ENCODE results near the gene IGFL1.
"Not testable (repeated sequence)": the region's sequence is repeated elsewhere in the genome, so short reads cannot be mapped to it uniquely, and the experiment has no call there.

The IGFL1 gene

DNA sequence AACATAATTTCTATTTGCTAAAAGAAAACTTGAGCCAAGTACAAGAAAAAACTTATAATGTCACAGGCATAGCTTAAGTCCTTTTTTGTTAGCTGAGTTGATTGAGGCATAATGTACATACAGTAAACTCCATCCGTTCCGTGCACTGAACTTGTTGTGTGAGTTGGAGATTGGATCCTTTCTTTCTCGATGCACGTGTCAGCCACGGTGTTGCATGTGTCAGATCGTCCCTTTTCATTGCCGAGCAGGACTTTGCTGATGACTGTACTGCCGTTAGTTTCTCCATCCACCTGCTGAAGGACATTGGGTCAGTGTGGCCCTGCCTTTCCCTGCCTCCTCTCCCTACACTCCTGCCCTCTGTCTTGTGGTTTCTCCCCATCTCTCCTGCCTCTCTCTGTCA, 47.1 kb upstream of the IGFL1 start:
- Histone ChIP-seq H3K79me2 (ENCODE audit: insufficient read depth, low read length) (no peaks in the 10 kb centered on the region), H3K36me3 (ENCODE audit: insufficient read depth, low read length) (no peaks in the 10 kb centered on the region), H3K4me3 (ENCODE audit: low read depth, low read length, poor library complexity, severe bottlenecking) (no peak overlapping the region), H3K4me1 (ENCODE audit: insufficient read depth, low read length, severe bottlenecking) (peaks cover 8% of the 10 kb centered on the region), H2AFZ (ENCODE audit: low read length) (no peak overlapping the region), H3F3A (ENCODE audit: insufficient read depth, low read length) (no peaks in the 10 kb centered on the region), H3K27me3 (ENCODE audit: insufficient read depth, low read length) (no peaks in the 10 kb centered on the region; the same call in 1 of the 2 replicates), H3K4me2 (ENCODE audit: low read length) (no peak overlapping the region), H3K27ac (ENCODE audit: low read depth, low read length, poor library complexity, severe bottlenecking) (no peak overlapping the region), H3K9me2 (ENCODE audit: low read depth, low read length) (no peaks in the 10 kb centered on the region), H3K9me3 (ENCODE audit: low read length) (no peaks in the 10 kb centered on the region), H4K20me1 (ENCODE audit: insufficient read depth, low read length) (no peaks in the 10 kb centered on the region), H3K9ac (ENCODE audit: low read length) (no peak overlapping the region)
- TF ChIP-seq EZH2 (IDR thresholded peaks at IDR 0.05; ENCODE audit: borderline replicate concordance, low read length) = no peak
- TF ChIP-seq, protein P1, sequence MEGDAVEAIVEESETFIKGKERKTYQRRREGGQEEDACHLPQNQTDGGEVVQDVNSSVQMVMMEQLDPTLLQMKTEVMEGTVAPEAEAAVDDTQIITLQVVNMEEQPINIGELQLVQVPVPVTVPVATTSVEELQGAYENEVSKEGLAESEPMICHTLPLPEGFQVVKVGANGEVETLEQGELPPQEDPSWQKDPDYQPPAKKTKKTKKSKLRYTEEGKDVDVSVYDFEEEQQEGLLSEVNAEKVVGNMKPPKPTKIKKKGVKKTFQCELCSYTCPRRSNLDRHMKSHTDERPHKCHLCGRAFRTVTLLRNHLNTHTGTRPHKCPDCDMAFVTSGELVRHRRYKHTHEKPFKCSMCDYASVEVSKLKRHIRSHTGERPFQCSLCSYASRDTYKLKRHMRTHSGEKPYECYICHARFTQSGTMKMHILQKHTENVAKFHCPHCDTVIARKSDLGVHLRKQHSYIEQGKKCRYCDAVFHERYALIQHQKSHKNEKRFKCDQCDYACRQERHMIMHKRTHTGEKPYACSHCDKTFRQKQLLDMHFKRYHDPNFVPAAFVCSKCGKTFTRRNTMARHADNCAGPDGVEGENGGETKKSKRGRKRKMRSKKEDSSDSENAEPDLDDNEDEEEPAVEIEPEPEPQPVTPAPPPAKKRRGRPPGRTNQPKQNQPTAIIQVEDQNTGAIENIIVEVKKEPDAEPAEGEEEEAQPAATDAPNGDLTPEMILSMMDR (IDR thresholded peaks at IDR 0.05; ENCODE audit: low read length) = no peak

- H3K27ac ChIP-seq (ENCODE audit: low read depth, low read length, poor library complexity, severe bottlenecking); H3K9me2 ChIP-seq (ENCODE audit: low read depth, low read length); H3K4me1 ChIP-seq (ENCODE audit: insufficient read depth, low read length, severe bottlenecking); H2AFZ ChIP-seq (ENCODE audit: low read length); H4K20me1 ChIP-seq (ENCODE audit: insufficient read depth, low read length); H3K27me3 ChIP-seq (ENCODE audit: insufficient read depth, low read length); H3K79me2 ChIP-seq (ENCODE audit: insufficient read depth, low read length); H3K9me3 ChIP-seq (ENCODE audit: low read length); H3K9ac ChIP-seq (ENCODE audit: low read length); H3K36me3 ChIP-seq (ENCODE audit: insufficient read depth, low read length); H3K4me3 ChIP-seq (ENCODE audit: low read depth, low read length, poor library complexity, severe bottlenecking); H3F3A ChIP-seq (ENCODE audit: insufficient read depth, low read length): not testable (repeated sequence)
- H3K4me2 ChIP-seq (ENCODE audit: low read length) = 0 out of 2 replicates have a peak overlapping the region, but pooled peaks have one; percentile 17
Observed at GRCh38 chr19:46184775-46185710, 44.5 kb upstream of the IGFL1 start.

DNA sequence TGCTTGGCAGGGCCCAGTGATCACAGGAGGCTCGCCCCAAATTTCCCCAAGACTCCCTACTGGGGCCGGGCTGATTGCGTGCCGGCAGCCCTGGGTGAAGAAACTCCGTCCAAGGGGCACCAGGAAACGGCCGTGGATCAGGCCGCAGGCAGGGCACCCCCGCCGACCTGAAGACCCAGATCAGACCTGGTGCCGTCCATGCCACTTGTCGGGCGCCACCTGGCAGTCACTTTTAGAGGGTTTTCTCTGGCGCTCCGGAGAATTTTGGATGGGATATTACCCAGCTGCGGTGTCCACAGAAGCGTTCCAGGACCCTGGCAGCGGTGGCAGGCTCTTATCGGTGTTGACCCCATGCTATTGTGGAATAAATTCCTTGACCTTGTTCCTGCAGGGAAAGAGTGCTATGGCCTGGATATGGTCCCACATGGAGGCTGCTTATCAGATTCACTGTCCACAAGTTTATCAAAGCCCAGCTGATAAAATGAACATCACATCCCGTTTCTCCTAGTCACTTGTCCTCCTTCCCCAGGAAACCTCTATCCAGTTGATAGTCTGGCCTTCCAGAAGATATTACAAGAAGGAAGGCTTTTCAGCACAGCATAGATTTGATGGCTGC, 43.3 kb upstream of the IGFL1 start:
- Histone ChIP-seq H3K9ac (ENCODE audit: low read length) (no peak overlapping the region), H3K4me2 (ENCODE audit: low read length) (no peak overlapping the region), H3K9me2 (ENCODE audit: low read depth, low read length) (no peaks in the 10 kb centered on the region), H4K20me1 (ENCODE audit: insufficient read depth, low read length) (no peaks in the 10 kb centered on the region), H3K27me3 (ENCODE audit: insufficient read depth, low read length) (no peaks in the 10 kb centered on the region; the same call in 1 of the 2 replicates), H3K27ac (ENCODE audit: low read depth, low read length, poor library complexity, severe bottlenecking) (no peak overlapping the region), H3K9me3 (ENCODE audit: low read length) (no peaks in the 10 kb centered on the region), H3K4me3 (ENCODE audit: low read depth, low read length, poor library complexity, severe bottlenecking) (no peak overlapping the region), H3K36me3 (ENCODE audit: insufficient read depth, low read length) (no peaks in the 10 kb centered on the region), H3K4me1 (ENCODE audit: insufficient read depth, low read length, severe bottlenecking) (peaks cover 8% of the 10 kb centered on the region), H2AFZ (ENCODE audit: low read length) (no peak overlapping the region), H3K79me2 (ENCODE audit: insufficient read depth, low read length) (no peaks in the 10 kb centered on the region), H3F3A (ENCODE audit: insufficient read depth, low read length) (no peaks in the 10 kb centered on the region)
- no peak for TF ChIP-seq EZH2 (IDR thresholded peaks at IDR 0.05; ENCODE audit: borderline replicate concordance, low read length)

DNA sequence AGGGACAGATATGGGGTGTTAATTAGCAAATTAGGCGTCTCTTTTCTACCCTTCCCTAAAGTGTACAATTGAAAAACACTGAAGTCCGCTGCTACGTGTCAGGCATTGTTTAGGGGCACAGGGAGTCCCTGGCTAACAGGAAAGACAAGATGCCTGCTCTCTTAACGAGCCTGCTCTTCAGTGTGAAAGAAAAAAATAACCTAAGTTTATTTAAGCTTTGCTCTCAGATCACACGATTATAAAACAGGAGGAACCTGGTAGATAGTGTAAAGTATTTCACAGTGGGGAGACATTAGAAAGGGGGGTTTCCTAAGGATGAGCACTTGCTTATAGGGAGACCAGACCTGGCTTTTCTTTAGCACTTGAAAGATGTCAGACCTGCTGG, 42.8 kb upstream of the IGFL1 start:
- H3K4me1 ChIP-seq (ENCODE audit: insufficient read depth, low read length, severe bottlenecking) = peaks cover 8% of the 10 kb centered on the region

More for the DNA sequence above, 42.8 kb upstream of the IGFL1 start:
- no peak overlapping the region for H2AFZ ChIP-seq (ENCODE audit: low read length)
- no peaks in the 10 kb centered on the region for H3K36me3 ChIP-seq (ENCODE audit: insufficient read depth, low read length)
- no peak overlapping the region for H3K4me2 ChIP-seq (ENCODE audit: low read length)
- no peak overlapping the region for H3K9ac ChIP-seq (ENCODE audit: low read length)
- no peaks in the 10 kb centered on the region for H3F3A ChIP-seq (ENCODE audit: insufficient read depth, low read length)
- no peaks in the 10 kb centered on the region for H4K20me1 ChIP-seq (ENCODE audit: insufficient read depth, low read length)
- H3K27me3 ChIP-seq (ENCODE audit: insufficient read depth, low read length) = no peaks in the 10 kb centered on the region; the same call in 1 of the 2 replicates
- TF ChIP-seq EZH2 (IDR thresholded peaks at IDR 0.05; ENCODE audit: borderline replicate concordance, low read length) = no peak
- TF ChIP-seq, protein P1 (IDR thresholded peaks at IDR 0.05; ENCODE audit: low read length) = no peak
- no peaks in the 10 kb centered on the region for H3K9me3 ChIP-seq (ENCODE audit: low read length)
- H3K27ac ChIP-seq (ENCODE audit: low read depth, low read length, poor library complexity, severe bottlenecking) = no peak overlapping the region
- H3K4me3 ChIP-seq (ENCODE audit: low read depth, low read length, poor library complexity, severe bottlenecking) = no peak overlapping the region
- H3K79me2 ChIP-seq (ENCODE audit: insufficient read depth, low read length) = no peaks in the 10 kb centered on the region
- no peaks in the 10 kb centered on the region for H3K9me2 ChIP-seq (ENCODE audit: low read depth, low read length)

All from OCI-LY1 (cell line).